ENCODE results near the gene KIF1A.

Gene KIF1A

GRCh38 chr2:240767341-240767740 is 52.7 kb downstream of the KIF1A start:
- Histone ChIP-seq H3K9ac (ENCODE audit: low read depth, low read length) (no peak overlapping the region), H3K4me1 (ENCODE audit: insufficient read depth, low read length) (no peaks in the 10 kb centered on the region), H3K36me3 (ENCODE audit: insufficient read depth, low read length) (peaks cover 20% of the 10 kb centered on the region), H3K9me3 (ENCODE audit: control insufficient read depth, insufficient read depth, low read length) (no peaks in the 10 kb centered on the region)

- Histone ChIP-seq H3K4me1 (ENCODE audit: insufficient read depth, low read length) (no peaks in the 10 kb centered on the region), H3K9ac (ENCODE audit: low read depth, low read length) (no peak overlapping the region), H3K36me3 (ENCODE audit: insufficient read depth, low read length) (peaks cover 28% of the 10 kb centered on the region), H3K9me3 (ENCODE audit: control insufficient read depth, insufficient read depth, low read length) (no peaks in the 10 kb centered on the region)
Observed at GRCh38 chr2:240766072-240766471, 53.9 kb downstream of the KIF1A start.

- H3K36me3 ChIP-seq (ENCODE audit: insufficient read depth, low read length), result peaks cover 35% of the 10 kb centered on the region
- H3K9me3 ChIP-seq (ENCODE audit: control insufficient read depth, insufficient read depth, low read length), result no peaks in the 10 kb centered on the region
Observed at GRCh38 chr2:240765007-240765406, 55.0 kb downstream of the KIF1A start.

GRCh38 chr2:240764605-240765004 is 55.4 kb downstream of the KIF1A start:
- Histone ChIP-seq H3K4me1 (ENCODE audit: insufficient read depth, low read length) (no peaks in the 10 kb centered on the region), H3K9ac (ENCODE audit: low read depth, low read length) (no peak overlapping the region), H3K36me3 (ENCODE audit: insufficient read depth, low read length) (peaks cover 35% of the 10 kb centered on the region), H3K9me3 (ENCODE audit: control insufficient read depth, insufficient read depth, low read length) (no peaks in the 10 kb centered on the region)

More at GRCh38 chr2:240765007-240765406, 55.0 kb downstream of the KIF1A start:
- no peak overlapping the region for H3K9ac ChIP-seq (ENCODE audit: low read depth, low read length)
- no peaks in the 10 kb centered on the region for H3K4me1 ChIP-seq (ENCODE audit: insufficient read depth, low read length)

GRCh38 chr2:240762971-240763370 is 57.0 kb downstream of the KIF1A start:
- peaks cover 24% of the 10 kb centered on the region for H3K36me3 ChIP-seq (ENCODE audit: insufficient read depth, low read length)
- no peaks in the 10 kb centered on the region for H3K4me1 ChIP-seq (ENCODE audit: insufficient read depth, low read length)

GRCh38 chr2:240762249-240762648 is 57.8 kb downstream of the KIF1A start:
- no peaks in the 10 kb centered on the region for H3K4me1 ChIP-seq (ENCODE audit: insufficient read depth, low read length)
- H3K9me3 ChIP-seq (ENCODE audit: control insufficient read depth, insufficient read depth, low read length), result no peaks in the 10 kb centered on the region
- H3K36me3 ChIP-seq (ENCODE audit: insufficient read depth, low read length), result peaks cover 24% of the 10 kb centered on the region
- H3K9ac ChIP-seq (ENCODE audit: low read depth, low read length), result no peak overlapping the region

More at GRCh38 chr2:240762971-240763370, 57.0 kb downstream of the KIF1A start:
- H3K9me3 ChIP-seq (ENCODE audit: control insufficient read depth, insufficient read depth, low read length), result no peaks in the 10 kb centered on the region
- H3K9ac ChIP-seq (ENCODE audit: low read depth, low read length), result no peak overlapping the region

- Histone ChIP-seq H3K4me1 (ENCODE audit: insufficient read depth, low read length) (no peaks in the 10 kb centered on the region), H3K36me3 (ENCODE audit: insufficient read depth, low read length) (peaks cover 27% of the 10 kb centered on the region), H3K9ac (ENCODE audit: low read depth, low read length) (no peak overlapping the region), H3K9me3 (ENCODE audit: control insufficient read depth, insufficient read depth, low read length) (no peaks in the 10 kb centered on the region)
Observed at GRCh38 chr2:240760576-240761246, 59.3 kb downstream of the KIF1A start.

GRCh38 chr2:240760121-240760520 is 59.9 kb downstream of the KIF1A start:
- Histone ChIP-seq H3K36me3 (ENCODE audit: insufficient read depth, low read length) (peaks cover 28% of the 10 kb centered on the region), H3K9ac (ENCODE audit: low read depth, low read length) (no peak overlapping the region), H3K4me1 (ENCODE audit: insufficient read depth, low read length) (no peaks in the 10 kb centered on the region), H3K9me3 (ENCODE audit: control insufficient read depth, insufficient read depth, low read length) (no peaks in the 10 kb centered on the region)

- Histone ChIP-seq H3K9ac (ENCODE audit: low read depth, low read length) (no peak overlapping the region), H3K4me1 (ENCODE audit: insufficient read depth, low read length) (no peaks in the 10 kb centered on the region), H3K36me3 (ENCODE audit: insufficient read depth, low read length) (peaks cover 27% of the 10 kb centered on the region), H3K9me3 (ENCODE audit: control insufficient read depth, insufficient read depth, low read length) (no peaks in the 10 kb centered on the region)
Observed at GRCh38 chr2:240759459-240759858, 60.6 kb downstream of the KIF1A start.

- Histone ChIP-seq H3K9me3 (ENCODE audit: control insufficient read depth, insufficient read depth, low read length) (no peaks in the 10 kb centered on the region), H3K4me1 (ENCODE audit: insufficient read depth, low read length) (no peaks in the 10 kb centered on the region), H3K9ac (ENCODE audit: low read depth, low read length) (no peak overlapping the region), H3K36me3 (ENCODE audit: insufficient read depth, low read length) (peaks cover 24% of the 10 kb centered on the region)
Observed at GRCh38 chr2:240757086-240757614, 62.9 kb downstream of the KIF1A start.

GRCh38 chr2:240752209-240752608 is 67.8 kb downstream of the KIF1A start:
- H3K9me3 ChIP-seq (ENCODE audit: control insufficient read depth, insufficient read depth, low read length), result no peaks in the 10 kb centered on the region
- peaks cover 15% of the 10 kb centered on the region for H3K36me3 ChIP-seq (ENCODE audit: insufficient read depth, low read length)
- no peaks in the 10 kb centered on the region for H3K4me1 ChIP-seq (ENCODE audit: insufficient read depth, low read length)
- no peak overlapping the region for H3K9ac ChIP-seq (ENCODE audit: low read depth, low read length)

GRCh38 chr2:240750409-240750808 is 69.6 kb downstream of the KIF1A start:
- no peaks in the 10 kb centered on the region for H3K9me3 ChIP-seq (ENCODE audit: control insufficient read depth, insufficient read depth, low read length)
- no peaks in the 10 kb centered on the region for H3K4me1 ChIP-seq (ENCODE audit: insufficient read depth, low read length)
- H3K36me3 ChIP-seq (ENCODE audit: insufficient read depth, low read length), result peaks cover 11% of the 10 kb centered on the region
- no peak overlapping the region for H3K9ac ChIP-seq (ENCODE audit: low read depth, low read length)

- no peak overlapping the region for H3K9ac ChIP-seq (ENCODE audit: low read depth, low read length)
- H3K9me3 ChIP-seq (ENCODE audit: control insufficient read depth, insufficient read depth, low read length), result no peaks in the 10 kb centered on the region
- peaks cover 11% of the 10 kb centered on the region for H3K36me3 ChIP-seq (ENCODE audit: insufficient read depth, low read length)
Observed at GRCh38 chr2:240749516-240749915, 70.5 kb downstream of the KIF1A start.

GRCh38 chr2:240747256-240747655 is 72.8 kb downstream of the KIF1A start:
- Histone ChIP-seq H3K9ac (ENCODE audit: low read depth, low read length) (no peak overlapping the region), H3K36me3 (ENCODE audit: insufficient read depth, low read length) (peaks cover 12% of the 10 kb centered on the region; the same call in 1 of the 2 replicates), H3K4me1 (ENCODE audit: insufficient read depth, low read length) (no peaks in the 10 kb centered on the region), H3K9me3 (ENCODE audit: control insufficient read depth, insufficient read depth, low read length) (no peaks in the 10 kb centered on the region)

More at GRCh38 chr2:240749516-240749915, 70.5 kb downstream of the KIF1A start:
- H3K4me1 ChIP-seq (ENCODE audit: insufficient read depth, low read length), result no peaks in the 10 kb centered on the region

- H3K9ac ChIP-seq (ENCODE audit: low read depth, low read length), result no peak overlapping the region
- no peaks in the 10 kb centered on the region for H3K4me1 ChIP-seq (ENCODE audit: insufficient read depth, low read length)
- peaks cover 16% of the 10 kb centered on the region; the same call in 1 of the 2 replicates for H3K36me3 ChIP-seq (ENCODE audit: insufficient read depth, low read length)
- H3K9me3 ChIP-seq (ENCODE audit: control insufficient read depth, insufficient read depth, low read length), result no peaks in the 10 kb centered on the region
Observed at GRCh38 chr2:240746671-240747070, 73.3 kb downstream of the KIF1A start.
